ENCODE data around the gene VAT1. TPM values are rescaled to one million over a fixed set of nuclear protein-coding genes. Genes with fewer than 3 reads are reported as not detected.

Gene VAT1
- total and polyA plus RNA-seq, 2 of the 13 experiments (the other 11 are each of a cell fraction or from before 2014, with no cell fraction given): 143 to 205 TPM

DNA sequence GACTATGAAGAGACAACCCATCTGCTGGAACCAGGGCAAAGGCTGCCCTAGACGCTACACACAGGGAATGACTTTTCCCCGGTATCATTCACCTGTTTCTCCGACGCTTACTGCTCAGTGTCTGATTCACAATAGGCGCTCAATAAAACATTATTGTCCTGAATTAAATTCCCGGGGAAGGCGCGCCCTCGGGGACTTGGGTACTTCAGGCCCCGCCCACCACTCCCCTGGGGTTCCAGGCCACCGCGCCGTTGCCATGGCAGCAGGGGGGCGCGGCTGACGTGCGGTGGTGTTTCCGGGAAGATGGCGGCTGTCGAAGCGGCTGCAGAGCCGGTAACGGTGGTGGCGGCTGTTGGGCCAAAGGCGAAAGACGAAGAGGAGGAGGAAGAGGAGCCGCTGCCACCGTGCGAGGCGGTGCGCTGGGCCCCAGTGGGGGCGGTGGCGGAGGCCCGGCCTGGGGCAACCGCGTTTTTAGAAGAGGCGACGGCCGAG, 41.9 kb downstream of the VAT1 start, which contains the start of gene RUNDC1 (continued):
- TF ChIP-seq ZNF451 (CRISPR knock-in tag; IDR thresholded peaks at IDR 0.05) (peak; percentile 56), HNF4A (CRISPR knock-in tag; IDR thresholded peaks at IDR 0.05) (no peak), TMF1 (CRISPR knock-in tag; IDR thresholded peaks at IDR 0.05; ENCODE audit: low read depth) (no peak), ZFP82 (CRISPR knock-in tag; IDR thresholded peaks at IDR 0.05; ENCODE audit: borderline replicate concordance) (peak; percentile 79; the same call in 1 of the 2 replicates), KMT2B (CRISPR knock-in tag; IDR thresholded peaks at IDR 0.05) (peak; percentile 79; the same call in 1 of the 2 replicates), ZNF350 (CRISPR knock-in tag; IDR thresholded peaks at IDR 0.05; ENCODE audit: borderline replicate concordance, low read depth) (no peak; the same call in 1 of the 2 replicates), IKZF4 (CRISPR knock-in tag; IDR thresholded peaks at IDR 0.05; ENCODE audit: borderline replicate concordance, low read depth, not compliant biosample characterization) (peak; percentile 31), TIGD3 (CRISPR knock-in tag; IDR thresholded peaks at IDR 0.05; ENCODE audit: borderline replicate concordance) (no peak), NPAS2 (CRISPR knock-in tag; IDR thresholded peaks at IDR 0.05; ENCODE audit: borderline replicate concordance) (no peak), ZNF274 (CRISPR knock-in tag; IDR thresholded peaks at IDR 0.05) (peak; percentile 13; the same call in 1 of the 2 replicates), PRDM4 (CRISPR knock-in tag; IDR thresholded peaks at IDR 0.05; ENCODE audit: borderline replicate concordance) (no peak), ZNF547 (CRISPR knock-in tag; IDR thresholded peaks at IDR 0.05) (no peak; the same call in 1 of the 2 replicates), ARNTL (CRISPR knock-in tag; IDR thresholded peaks at IDR 0.05) (0 out of 2 replicates have a peak, but pooled peaks have one; percentile 17), SCMH1 (CRISPR knock-in tag; IDR thresholded peaks at IDR 0.05; ENCODE audit: borderline replicate concordance) (no peak), REL (CRISPR knock-in tag; conservative IDR thresholded peaks at IDR 0.05) (0 out of 2 replicates have a peak, but pooled peaks have one; percentile 5), ZNF30 (CRISPR knock-in tag; IDR thresholded peaks at IDR 0.05) (0 out of 2 replicates have a peak, but pooled peaks have one; percentile 13), CREM (IDR thresholded peaks at IDR 0.05) (no peak), CREM (CRISPR knock-in tag; IDR thresholded peaks at IDR 0.05) (peak; percentile 55; the same call in 1 of the 2 replicates), YEATS4 (CRISPR knock-in tag; IDR thresholded peaks at IDR 0.05; ENCODE audit: borderline replicate concordance) (peak; percentile 85; the same call in 1 of the 2 replicates), HCFC1 (IDR thresholded peaks at IDR 0.05; ENCODE audit: low read depth, low read length) (peak; percentile 39; the same call in 1 of the 2 replicates), GTF3A (CRISPR knock-in tag; conservative IDR thresholded peaks at IDR 0.05) (no peak), PHF21A (CRISPR knock-in tag; IDR thresholded peaks at IDR 0.05) (peak; percentile 39), KAT2B (IDR thresholded peaks at IDR 0.05; ENCODE audit: borderline replicate concordance, low read depth, low read length) (no peak), HNF4G (IDR thresholded peaks at IDR 0.05; ENCODE audit: borderline replicate concordance, low read depth, low read length) (no peak), HNF4G (CRISPR knock-in tag; IDR thresholded peaks at IDR 0.05; ENCODE audit: borderline replicate concordance, low read depth) (no peak)
- TF ChIP-seq, protein P1, sequence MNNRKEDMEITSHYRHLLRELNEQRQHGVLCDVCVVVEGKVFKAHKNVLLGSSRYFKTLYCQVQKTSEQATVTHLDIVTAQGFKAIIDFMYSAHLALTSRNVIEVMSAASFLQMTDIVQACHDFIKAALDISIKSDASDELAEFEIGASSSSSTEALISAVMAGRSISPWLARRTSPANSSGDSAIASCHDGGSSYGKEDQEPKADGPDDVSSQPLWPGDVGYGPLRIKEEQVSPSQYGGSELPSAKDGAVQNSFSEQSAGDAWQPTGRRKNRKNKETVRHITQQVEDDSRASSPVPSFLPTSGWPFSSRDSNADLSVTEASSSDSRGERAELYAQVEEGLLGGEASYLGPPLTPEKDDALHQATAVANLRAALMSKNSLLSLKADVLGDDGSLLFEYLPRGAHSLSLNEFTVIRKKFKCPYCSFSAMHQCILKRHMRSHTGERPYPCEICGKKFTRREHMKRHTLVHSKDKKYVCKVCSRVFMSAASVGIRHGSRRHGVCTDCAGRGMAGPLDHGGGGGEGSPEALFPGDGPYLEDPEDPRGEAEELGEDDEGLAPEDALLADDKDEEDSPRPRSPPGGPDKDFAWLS (CRISPR knock-in tag; IDR thresholded peaks at IDR 0.05; ENCODE audit: borderline replicate concordance): peak; percentile 78
